Ishikawa (cell line): ENCODE data around the gene PHRF1.

ENCODE experiments used
- CEBPB ChIP-seq: IDR thresholded peaks from 2 replicates; pipeline ENCODE4 v1.6.1; 2012
- CREB1 ChIP-seq: IDR thresholded peaks from 2 replicates; pipeline ENCODE4 v1.6.1; 2012; ENCODE audit warnings: low read depth
- EGR1 ChIP-seq: IDR thresholded peaks from 2 replicates; pipeline ENCODE4 v1.6.1; 2012
- EP300 ChIP-seq: IDR thresholded peaks from 2 replicates; pipeline ENCODE4 v1.6.1; 2012; ENCODE audit warnings: borderline replicate concordance
- FOXM1 ChIP-seq: IDR thresholded peaks from 2 replicates; pipeline ENCODE4 v1.6.1; 2012; ENCODE audit warnings: low read depth, borderline replicate concordance
- MAX ChIP-seq: IDR thresholded peaks from 2 replicates; pipeline ENCODE4 v1.6.1; 2012
- NFIC ChIP-seq: IDR thresholded peaks from 2 replicates; pipeline ENCODE4 v1.6.1; 2012
- RAD21 ChIP-seq: IDR thresholded peaks from 2 replicates; pipeline ENCODE4 v1.6.1; 2012; ENCODE audit warnings: low read depth
- REST ChIP-seq: IDR thresholded peaks from 2 replicates; pipeline ENCODE4 v1.6.1; 2012; ENCODE audit warnings: low read depth, mild to moderate bottlenecking
- TAF1 ChIP-seq: IDR thresholded peaks from 2 replicates; pipeline ENCODE4 v1.6.1; 2012; ENCODE audit warnings: low read depth, mild to moderate bottlenecking
- TCF12 ChIP-seq: IDR thresholded peaks from 2 replicates; pipeline ENCODE4 v1.6.1; 2012; ENCODE audit warnings: low read depth
- TEAD4 ChIP-seq: IDR thresholded peaks from 2 replicates; pipeline ENCODE4 v1.6.1; 2012
- USF1 ChIP-seq: IDR thresholded peaks from 2 replicates; pipeline ENCODE4 v1.6.1; 2012
- YY1 ChIP-seq: IDR thresholded peaks from 2 replicates; pipeline ENCODE4 v1.6.1; 2012; ENCODE audit warnings: low read depth
- ZBTB7A ChIP-seq: IDR thresholded peaks from 2 replicates; pipeline ENCODE4 v1.6.1; 2012; ENCODE audit warnings: low read depth

Gene PHRF1

GRCh38 chr11:581342-581741 is 5.1 kb downstream of the PHRF1 start:
- no peak for TF ChIP-seq NFIC
- TF ChIP-seq FOXM1, result no peak
- no peak for TF ChIP-seq TCF12
- no peak for TF ChIP-seq REST
- TF ChIP-seq CREB1, result no peak
- no peak for TF ChIP-seq EGR1
- no peak for TF ChIP-seq RAD21
- no peak for TF ChIP-seq CEBPB

GRCh38 chr11:581752-582151 is 5.5 kb downstream of the PHRF1 start:
- TF ChIP-seq FOXM1 (no peak), EP300 (no peak), NFIC (no peak), YY1 (no peak), MAX (no peak), EGR1 (no peak), CEBPB (no peak), TAF1 (no peak), RAD21 (no peak), ZBTB7A (no peak), CREB1 (no peak), USF1 (no peak), REST (no peak), TEAD4 (no peak), TCF12 (no peak)

GRCh38 chr11:584287-584686 is 8.0 kb downstream of the PHRF1 start:
- no peak for TF ChIP-seq USF1
- no peak for TF ChIP-seq ZBTB7A
- no peak for TF ChIP-seq REST
- TF ChIP-seq EGR1, result no peak
- TF ChIP-seq YY1, result no peak
- no peak for TF ChIP-seq TCF12
- TF ChIP-seq CEBPB, result no peak
- no peak for TF ChIP-seq TAF1
- no peak for TF ChIP-seq TEAD4
- no peak for TF ChIP-seq RAD21
- no peak for TF ChIP-seq EP300
- TF ChIP-seq CREB1, result no peak
- TF ChIP-seq MAX, result no peak

- TF ChIP-seq CEBPB, result no peak
- TF ChIP-seq CREB1, result no peak
- TF ChIP-seq TAF1, result no peak
- no peak for TF ChIP-seq TEAD4
- TF ChIP-seq ZBTB7A, result no peak
These were observed 10.4 kb downstream of the PHRF1 start for GRCh38 chr11:586376-587316.
